ENCODE measurements around the gene TMC7. TPM values are rescaled to one million over a fixed set of nuclear protein-coding genes. Genes with fewer than 3 reads are reported as not detected.

The TMC7 gene
- total RNA-seq, result 1 to 10 TPM; 5.2 to 9.7 TPM
- 1 to 10 TPM; 3.0 to 4.1 (median 3.5) TPM for polyA plus RNA-seq (ENCODE audit: insufficient read length in 6 of 6)
- long read RNA-seq, donor 1, partial matches to known transcripts, result 0 of 1 reads
- long read RNA-seq, donor 1, other reads (novel, unspliced or antisense), result 0 of 1 reads
- long read RNA-seq, donor 2, result 0 reads
- long read RNA-seq, donor 3, result 0 reads
- long read RNA-seq, donor 4, partial matches to known transcripts, result 0 of 1 reads
- long read RNA-seq, donor 4, other reads (novel, unspliced or antisense), result 1 of 1 reads
- long read RNA-seq, donor 5, result 0 reads
- long read RNA-seq, donor 6, partial matches to known transcripts, result 6 of 7 reads
- long read RNA-seq, donor 6, other reads (novel, unspliced or antisense), result 0 of 7 reads
- long read RNA-seq, donor 7, partial matches to known transcripts, result 0 of 1 reads
- long read RNA-seq, donor 7, other reads (novel, unspliced or antisense), result 0 of 1 reads
- long read RNA-seq, donor 8, result 0 reads
- long read RNA-seq, donor 9, result 0 reads
- long read RNA-seq, donor 10, partial matches to known transcripts, result 0 of 1 reads
- long read RNA-seq, donor 10, other reads (novel, unspliced or antisense), result 1 of 1 reads
- long read RNA-seq, donor 11, result 0 reads
- long read RNA-seq, donor 12, result 0 reads

- Histone ChIP-seq H3K27me3 (peaks cover 0 to 30% of the 10 kb centered on the region in 2 donors), H3K4me3 (peak within 1 kb of the TSS; percentile 50 to 58), H3K36me3 (no peaks in the 10 kb centered on the region), H3K27ac (peak within 1 kb of the TSS; percentile 65 to 76), H3K4me1 (peaks cover 0 to 6% of the 10 kb centered on the region in 2 donors), H3K9me3 (no peaks in the 10 kb centered on the region)
- ATAC-seq (peak; percentile 99), DNase-seq (peak; percentile 62 to 94 (median 87))
- intact Hi-C loops (cut with DNase I), result no loop called here
- TF ChIP-seq CTCF (IDR thresholded peaks at IDR 0.05), result peak; percentile 66 to 77
These were observed at the start of gene TMC7 for GRCh38 chr16:18983565-18984434. Gene TMC7 (plus strand): TSS chr16:18983934. CDS start chr16:18984064, 130 bp downstream.

DNA sequence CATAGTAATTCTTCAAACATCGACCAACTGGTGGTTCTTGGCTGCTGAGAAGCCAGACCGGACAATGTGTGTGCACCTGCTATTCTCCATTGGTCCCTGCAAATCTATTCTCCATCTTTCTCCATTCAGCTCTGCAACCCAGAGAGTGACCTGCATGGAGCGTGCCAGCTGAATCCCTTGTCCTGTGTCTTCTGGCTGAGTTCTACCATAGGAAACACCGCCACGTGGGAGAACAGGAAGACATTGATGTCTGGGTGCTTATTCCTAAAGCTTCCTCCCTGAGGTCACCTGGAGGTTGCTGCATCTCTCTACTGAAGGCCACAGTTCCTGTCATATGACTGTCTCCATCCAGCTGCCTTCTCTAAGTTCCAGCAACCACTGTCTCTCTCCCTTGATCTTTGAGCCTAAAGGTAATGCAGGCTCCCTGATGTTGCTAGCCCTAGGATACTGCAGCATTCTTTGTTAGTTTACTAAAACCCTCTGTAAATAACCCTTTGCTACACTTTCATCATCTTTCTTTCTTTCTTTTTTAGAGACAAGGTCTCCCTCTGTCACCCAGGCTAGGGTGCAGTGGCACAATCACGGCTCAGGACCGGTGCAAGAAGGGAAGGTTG lies 46.9 kb upstream of the TMC7 start:
- no peak overlapping the region for H3K4me3 ChIP-seq
- no peaks in the 10 kb centered on the region for H3K27me3 ChIP-seq
- TF ChIP-seq CTCF (IDR thresholded peaks at IDR 0.05), result no peak
- H3K36me3 ChIP-seq, result no peaks in the 10 kb centered on the region
- H3K9me3 ChIP-seq, result no peaks in the 10 kb centered on the region
- no peaks in the 10 kb centered on the region for H3K4me1 ChIP-seq
- intact Hi-C loops (cut with DNase I), result no loop called here
- H3K27ac ChIP-seq, result no peak overlapping the region
- ATAC-seq, result no peak
- no peak for DNase-seq

DNA sequence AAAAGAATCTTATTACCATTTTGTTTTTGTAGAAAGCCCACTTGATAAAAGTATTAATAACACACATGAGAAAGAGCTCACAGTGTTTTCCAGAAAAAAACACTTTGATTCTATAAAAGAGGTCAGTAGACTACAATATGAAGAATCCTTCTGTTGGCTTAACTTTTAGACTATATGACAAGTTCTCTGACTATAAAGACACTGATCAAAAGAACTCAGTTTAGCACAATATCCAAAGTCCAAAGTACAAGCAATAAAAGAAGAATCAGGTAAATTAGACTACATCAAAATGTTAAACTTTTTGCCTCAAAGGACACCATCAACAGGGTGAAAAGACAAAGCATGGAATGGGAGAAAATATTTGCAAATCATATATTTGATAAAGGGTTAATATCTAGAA lies 46.3 kb upstream of the TMC7 start:
- no peak overlapping the region for H3K4me3 ChIP-seq
- ATAC-seq (no peak), DNase-seq (no peak)
- no peaks in the 10 kb centered on the region for H3K4me1 ChIP-seq
- TF ChIP-seq CTCF (IDR thresholded peaks at IDR 0.05), result no peak
- intact Hi-C loops (cut with DNase I), result no loop called here
- H3K27ac ChIP-seq, result no peak overlapping the region
- no peaks in the 10 kb centered on the region for H3K27me3 ChIP-seq
- H3K9me3 ChIP-seq, result no peaks in the 10 kb centered on the region
- no peaks in the 10 kb centered on the region for H3K36me3 ChIP-seq

DNA sequence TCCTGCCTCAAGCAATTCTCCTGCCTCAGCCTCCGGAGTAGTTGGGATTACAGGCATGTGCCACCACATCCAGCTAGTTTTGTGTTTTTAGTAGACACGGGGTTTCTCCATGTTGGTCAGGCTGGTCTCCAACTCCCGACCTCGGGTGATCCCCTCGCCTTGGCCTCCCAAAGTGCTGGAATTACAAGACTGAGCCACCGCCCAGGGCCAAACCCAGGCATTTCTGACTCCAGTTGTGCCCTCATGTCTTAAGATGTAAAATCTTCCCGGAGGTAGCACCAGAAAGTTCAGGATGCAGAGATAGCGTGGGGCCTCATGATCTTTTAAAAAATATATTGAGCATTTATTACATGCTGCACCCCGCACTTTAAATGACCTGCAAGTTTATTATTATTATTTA lies 44.7 kb upstream of the TMC7 start:
- intact Hi-C loops (cut with DNase I), result no loop called here
- no peaks in the 10 kb centered on the region for H3K9me3 ChIP-seq
- no peaks in the 10 kb centered on the region for H3K36me3 ChIP-seq
- H3K4me3 ChIP-seq, result no peak overlapping the region
- no peak for ATAC-seq
- no peak for TF ChIP-seq CTCF (IDR thresholded peaks at IDR 0.05)
- no peak for DNase-seq
- H3K4me1 ChIP-seq, result no peaks in the 10 kb centered on the region
- H3K27me3 ChIP-seq, result no peaks in the 10 kb centered on the region
- no peak overlapping the region for H3K27ac ChIP-seq

All from left lung (tissue), 14 donors.